ENCODE data around the gene TRAF7. TPM values are rescaled to one million over a fixed set of nuclear protein-coding genes. Genes with fewer than 3 reads are reported as not detected.

The TRAF7 gene
- total RNA-seq, 1 experiment from 2014 or later: 160 TPM

GRCh38 chr16:2184962-2185361 is 29.4 kb downstream of the TRAF7 start:
- H3K4me2 ChIP-seq (ENCODE audit: low read length): no peak overlapping the region
- intact Hi-C loops (cut with micrococcal nuclease): no loop called here
- H3K4me1 ChIP-seq (ENCODE audit: control insufficient read depth in 1 of 2, insufficient read depth in 2 of 2, low read length in 2 of 2): no peaks in the 10 kb centered on the region
- no peaks in the 10 kb centered on the region for H3K27me3 ChIP-seq (ENCODE audit: insufficient read depth, low read length)
- ChIA-PET CTCF (no interaction called here), RAD21 (ENCODE audit: low non-redundant PET in 1 of 2, low total read pairs in 2 of 2, uncharacterized antibody in 2 of 2, unreplicated experiment in 2 of 2) (no interaction called here), POLR2A (no interaction called here)
- no peak overlapping the region for H2AFZ ChIP-seq (ENCODE audit: low read depth, low read length, poor library complexity, severe bottlenecking)
- no peak for TF ChIP-seq ZFX (IDR thresholded peaks at IDR 0.05)
- no peak for TF ChIP-seq RAD21 (IDR thresholded peaks at IDR 0.05; ENCODE audit: low read depth)
- TF ChIP-seq SRF (IDR thresholded peaks at IDR 0.05; ENCODE audit: low read depth): no peak
- no peak for TF ChIP-seq EGR1 (IDR thresholded peaks at IDR 0.05; ENCODE audit: low read depth)
- TF ChIP-seq TCF7L2 (IDR thresholded peaks at IDR 0.05; ENCODE audit: borderline replicate concordance, extremely low read depth, insufficient read depth, insufficient read length): no peak
- no peak for TF ChIP-seq ZBTB33 (IDR thresholded peaks at IDR 0.05; ENCODE audit: extremely low read depth, insufficient replicate concordance, low read length)
- TF ChIP-seq SIN3A (IDR thresholded peaks at IDR 0.05; ENCODE audit: low read depth): no peak
- TF ChIP-seq EZH2phosphoT487 (IDR thresholded peaks at IDR 0.05; ENCODE audit: borderline replicate concordance): no peak
- no peak for TF ChIP-seq EZH2 (IDR thresholded peaks at IDR 0.05)
- no peak for TF ChIP-seq YY1 (IDR thresholded peaks at IDR 0.05; ENCODE audit: extremely low read depth, insufficient replicate concordance, low read depth, low read length)
- no peak for TF ChIP-seq POLR2AphosphoS5 (IDR thresholded peaks at IDR 0.05; ENCODE audit: low read depth, low read length)
- TF ChIP-seq, protein P1, sequence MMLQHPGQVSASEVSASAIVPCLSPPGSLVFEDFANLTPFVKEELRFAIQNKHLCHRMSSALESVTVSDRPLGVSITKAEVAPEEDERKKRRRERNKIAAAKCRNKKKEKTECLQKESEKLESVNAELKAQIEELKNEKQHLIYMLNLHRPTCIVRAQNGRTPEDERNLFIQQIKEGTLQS (IDR thresholded peaks at IDR 0.05): no peak
- no peak for TF ChIP-seq REST (IDR thresholded peaks at IDR 0.05; ENCODE audit: low read depth)
- TF ChIP-seq FOSL1 (IDR thresholded peaks at IDR 0.05; ENCODE audit: low read depth): no peak
- TF ChIP-seq JUND (IDR thresholded peaks at IDR 0.05): no peak
- TF ChIP-seq CTCF (IDR thresholded peaks at IDR 0.05 in 2 of 3, conservative IDR thresholded peaks at IDR 0.05 in 1 of 3; ENCODE audit: borderline replicate concordance in 1 of 3, insufficient read depth in 1 of 3, low read depth in 2 of 3, low read length in 2 of 3): no peak
- ATAC-seq (no peak), DNase-seq (ENCODE audit: low read depth, low spot score) (no peak)
- no peaks in the 10 kb centered on the region for H3K36me3 ChIP-seq (ENCODE audit: control insufficient read depth in 1 of 2, insufficient read depth in 2 of 2, low read length in 2 of 2)
- no peaks in the 10 kb centered on the region for H3K79me2 ChIP-seq (ENCODE audit: insufficient read depth, low read length)
- no TSS peak for BruUV-seq (replicated peaks)
- no peaks in the 10 kb centered on the region for H3K9me3 ChIP-seq (ENCODE audit: control insufficient read depth in 1 of 2, insufficient read depth in 1 of 2, low read depth in 1 of 2, low read length in 2 of 2)
- H3K9ac ChIP-seq (ENCODE audit: low read length): no peak overlapping the region
- no peaks in the 10 kb centered on the region for H3K9me2 ChIP-seq (ENCODE audit: insufficient read depth)
- H4K20me1 ChIP-seq (ENCODE audit: insufficient read depth): no peaks in the 10 kb centered on the region
- H3K4me3 ChIP-seq (replicated peaks in 1 of 2; ENCODE audit: low read depth in 1 of 2, low read length in 2 of 2): no peak overlapping the region
- no peak overlapping the region for H3K27ac ChIP-seq (ENCODE audit: low read depth, low read length)
